GM21786 (cell line): ENCODE data around the gene LMOD1.
"Not testable (repeated sequence)": the region's sequence is repeated elsewhere in the genome, so short reads cannot be mapped to it uniquely, and the experiment has no call there.

ENCODE experiments used
- ATAC-seq: cut with Tn5 transposase; IDR thresholded peaks from one replicate; pipeline ENCODE4 v1.9.1; 2021; ENCODE audit not compliant: unreplicated experiment

Gene LMOD1

DNA sequence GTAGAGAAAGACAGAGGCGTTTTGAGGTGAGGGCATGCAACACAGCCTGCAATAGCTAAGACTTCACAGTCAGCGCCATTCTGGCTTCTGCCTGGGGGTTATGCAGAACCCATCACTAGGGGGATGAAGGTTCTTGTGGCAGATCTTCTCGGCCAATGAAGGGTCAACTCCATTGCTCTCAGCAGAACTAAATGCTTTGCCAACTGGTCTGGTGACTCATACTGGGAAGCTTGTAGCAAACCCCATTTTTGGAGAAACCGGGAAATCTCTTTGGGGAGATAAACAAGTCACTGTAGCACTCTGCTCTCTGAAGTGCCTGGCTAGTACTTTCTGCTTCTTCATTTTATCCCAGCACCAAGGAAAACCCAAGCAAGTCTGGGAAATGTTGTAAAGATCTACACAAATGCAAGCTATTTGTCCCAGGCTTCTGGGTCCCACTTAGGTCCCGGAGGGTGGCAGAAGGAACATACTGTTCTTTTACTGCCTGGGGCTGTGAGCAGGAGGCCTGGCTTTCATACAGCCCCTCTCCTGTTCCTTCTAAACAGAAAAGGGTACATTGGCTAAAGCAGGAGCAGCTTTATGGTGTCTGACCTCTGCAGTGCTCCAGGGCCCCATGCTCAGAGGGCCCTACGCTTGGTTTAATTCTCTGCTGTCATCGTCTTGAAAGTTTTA lies 28.9 kb downstream of the LMOD1 start:
- ATAC-seq = no peak

DNA sequence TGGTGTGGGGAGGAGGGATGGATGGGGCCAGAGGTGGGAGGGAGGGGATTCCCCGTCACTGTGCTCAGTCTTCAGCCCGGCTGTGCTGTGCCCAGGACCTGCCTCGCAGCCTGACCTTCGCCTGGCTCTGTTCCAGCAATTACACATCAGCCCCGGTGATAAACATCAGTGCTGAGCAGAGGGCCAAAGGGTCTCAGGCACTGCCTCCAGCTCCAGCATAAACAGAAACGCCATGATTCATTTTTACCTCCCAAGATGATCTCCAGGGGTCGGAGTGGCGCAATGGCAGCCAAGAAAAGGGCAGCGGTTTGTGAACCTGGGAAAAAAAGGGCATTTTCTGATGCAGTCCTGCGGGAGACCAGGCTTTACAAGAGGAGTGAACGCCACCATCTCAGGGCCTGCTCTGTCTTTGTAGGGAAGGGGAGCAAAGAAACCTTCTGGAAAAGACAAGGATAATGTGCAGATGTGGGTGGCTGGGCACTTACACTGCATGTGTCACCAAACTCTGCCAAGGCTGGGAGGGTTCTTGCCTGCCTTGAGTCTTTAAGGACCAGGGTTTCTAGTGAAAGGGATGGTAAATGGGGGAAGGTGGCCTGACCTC lies 29.6 kb downstream of the LMOD1 start:
- ATAC-seq = no peak

DNA sequence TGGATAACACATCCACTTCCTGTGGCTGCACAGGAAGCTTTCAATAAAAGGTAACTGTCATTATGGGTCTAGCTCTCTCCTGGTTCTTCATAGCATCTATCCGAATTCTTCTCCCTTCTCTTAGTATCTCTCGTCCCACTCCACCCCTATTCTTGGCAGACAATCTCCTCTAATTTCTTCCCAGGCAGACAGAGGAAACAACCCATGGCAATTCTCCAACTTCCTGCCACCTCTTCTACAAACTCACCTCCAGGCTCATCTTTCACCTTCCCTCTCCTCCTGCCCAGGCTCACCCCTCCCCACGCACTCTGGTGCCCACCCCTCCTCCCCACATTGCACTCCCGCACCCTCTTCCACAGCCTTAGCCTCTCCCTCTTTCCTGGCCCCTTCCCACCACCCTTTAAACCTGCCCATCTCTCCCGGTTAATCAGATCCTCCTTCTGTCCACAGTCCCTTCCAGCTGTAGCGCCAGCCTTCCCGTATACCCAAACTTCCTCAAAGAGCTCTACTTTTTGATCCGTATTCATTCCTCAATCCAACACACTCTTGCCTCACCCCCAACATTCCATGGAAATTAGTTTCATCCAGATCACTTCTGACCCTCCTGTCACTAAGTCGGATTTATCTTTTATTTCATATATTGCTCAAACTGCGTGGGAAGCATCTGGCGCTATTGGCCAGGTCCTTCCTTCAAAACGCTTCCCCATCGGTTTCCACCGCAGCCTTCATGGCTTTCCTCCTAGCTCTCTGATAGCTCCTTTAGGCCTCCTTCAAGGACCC lies 31.7 kb downstream of the LMOD1 start:
- no peak for ATAC-seq

DNA sequence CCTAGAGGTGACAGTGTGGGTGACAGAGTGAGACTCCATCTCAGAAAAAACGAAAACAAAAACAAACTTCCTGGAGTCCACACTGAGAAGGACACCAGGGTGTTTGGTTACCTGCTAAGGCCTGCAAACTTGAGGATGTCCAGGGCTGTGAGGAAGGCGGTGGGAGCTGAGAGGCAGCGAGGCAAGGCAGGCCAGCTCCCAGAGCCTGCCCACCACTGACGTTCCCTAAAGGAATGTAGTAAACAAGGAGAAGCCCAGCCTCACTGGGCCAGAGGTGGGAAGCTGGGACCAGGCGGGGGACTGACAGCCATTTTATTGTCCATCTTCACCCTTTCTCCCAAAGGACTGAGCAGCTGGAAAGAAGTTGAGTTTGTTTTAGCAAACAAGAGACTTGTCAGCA lies 33.5 kb downstream of the LMOD1 start:
- ATAC-seq = no peak

DNA sequence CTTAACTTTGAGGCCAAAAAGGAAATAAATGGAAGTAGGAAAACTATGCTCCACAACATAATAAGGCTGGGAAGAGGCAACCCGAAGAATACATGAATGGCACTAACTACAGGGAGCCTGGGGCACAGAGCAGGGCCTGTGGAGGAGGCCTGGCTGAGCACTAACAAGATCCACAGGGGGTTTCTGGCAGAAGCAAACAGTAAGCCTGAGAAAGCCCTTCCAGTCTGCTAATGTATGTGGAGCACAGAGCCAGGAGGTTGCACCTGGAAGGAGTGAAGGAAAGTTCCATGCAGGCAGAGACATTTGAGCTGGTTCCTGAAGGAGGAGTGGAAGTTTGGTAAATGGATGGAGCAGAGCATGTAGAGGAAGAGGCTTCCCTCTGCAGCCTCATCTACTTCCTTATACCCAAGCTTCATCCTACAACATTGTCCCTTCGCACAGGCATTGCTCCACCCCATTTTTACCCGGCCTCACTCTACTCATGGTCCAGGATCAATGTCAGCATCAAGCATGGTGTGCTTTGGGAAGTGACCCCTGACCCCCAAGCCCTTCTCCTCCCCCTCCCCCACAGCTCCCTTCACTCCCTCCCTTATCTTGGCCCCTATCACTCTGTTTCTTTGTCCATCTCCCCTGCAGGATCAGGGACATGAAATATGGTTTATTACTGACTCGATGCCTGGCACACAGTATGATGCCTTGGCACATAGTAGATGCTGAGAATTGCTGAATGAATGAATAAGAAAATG lies 34.3 kb downstream of the LMOD1 start:
- no peak for ATAC-seq

DNA sequence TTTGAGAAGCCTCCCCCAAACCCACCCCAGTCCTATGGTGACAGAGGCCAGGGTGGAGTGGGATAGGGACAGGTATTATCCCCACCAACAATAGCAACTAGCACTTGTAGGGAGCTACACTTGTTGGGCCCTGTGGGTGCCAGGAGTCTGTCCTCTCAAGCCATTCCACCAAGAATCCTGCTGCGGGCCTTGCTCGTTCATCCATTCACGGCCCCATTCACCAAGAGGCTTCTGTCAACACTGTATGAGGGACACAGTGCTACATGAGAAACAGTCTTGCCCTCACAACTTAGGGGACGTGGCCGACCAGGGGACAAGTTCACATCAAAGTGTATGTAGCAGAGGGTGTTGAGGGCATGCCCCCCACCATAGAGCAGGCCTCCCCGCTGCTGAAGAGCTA lies 38.7 kb downstream of the LMOD1 start:
- no peak for ATAC-seq

DNA sequence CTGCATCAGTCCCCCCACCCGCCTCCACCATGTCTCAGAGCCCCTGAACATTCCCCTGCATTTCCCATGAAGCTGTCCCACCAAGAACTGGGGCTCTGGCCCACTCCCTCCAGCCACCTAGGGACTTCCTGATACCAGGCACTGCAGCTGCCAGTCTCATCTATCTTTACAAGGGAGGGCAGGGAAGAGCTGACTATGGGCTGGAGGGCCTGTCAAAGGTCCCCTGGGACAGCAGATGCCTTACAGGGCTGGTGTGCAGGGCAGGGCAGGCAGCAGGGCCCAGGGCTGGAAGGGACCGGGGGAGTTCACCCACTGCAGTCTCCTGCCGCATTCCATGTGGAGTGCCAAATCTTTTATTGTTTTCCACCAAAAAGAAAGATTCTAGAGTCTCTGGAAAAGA lies 40.0 kb downstream of the LMOD1 start:
- no peak for ATAC-seq

DNA sequence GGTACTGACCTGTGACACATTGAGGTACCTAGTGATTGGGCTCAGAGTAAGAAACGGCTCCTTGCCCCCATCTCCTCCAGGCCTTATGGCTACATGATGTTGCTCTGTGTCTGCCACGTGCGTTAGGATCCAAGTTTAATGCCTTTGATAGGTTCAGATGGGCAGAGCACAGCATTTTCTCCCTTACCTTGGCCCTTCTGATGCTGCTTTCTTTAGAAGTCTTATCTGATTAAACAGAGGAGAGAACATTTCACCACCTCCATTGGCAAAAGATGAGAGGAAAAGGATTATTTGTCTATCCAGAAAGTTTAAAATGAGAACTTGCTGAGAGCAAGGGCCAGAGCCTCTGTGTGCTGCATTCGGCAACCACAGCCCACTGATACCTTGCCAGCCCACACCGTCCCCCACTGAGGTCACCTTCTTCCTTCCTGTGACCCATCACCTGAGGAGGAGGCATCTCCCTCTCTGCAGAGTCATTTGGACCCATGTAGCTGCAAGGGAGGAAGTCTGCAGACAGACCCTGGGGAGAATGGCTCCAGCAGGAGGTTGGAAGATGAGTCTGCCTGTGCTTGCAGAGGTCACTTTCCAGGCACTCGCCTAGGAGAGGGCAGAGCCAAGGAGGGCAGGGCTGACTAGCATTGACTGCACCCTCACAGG lies 41.0 kb downstream of the LMOD1 start:
- ATAC-seq = no peak

DNA sequence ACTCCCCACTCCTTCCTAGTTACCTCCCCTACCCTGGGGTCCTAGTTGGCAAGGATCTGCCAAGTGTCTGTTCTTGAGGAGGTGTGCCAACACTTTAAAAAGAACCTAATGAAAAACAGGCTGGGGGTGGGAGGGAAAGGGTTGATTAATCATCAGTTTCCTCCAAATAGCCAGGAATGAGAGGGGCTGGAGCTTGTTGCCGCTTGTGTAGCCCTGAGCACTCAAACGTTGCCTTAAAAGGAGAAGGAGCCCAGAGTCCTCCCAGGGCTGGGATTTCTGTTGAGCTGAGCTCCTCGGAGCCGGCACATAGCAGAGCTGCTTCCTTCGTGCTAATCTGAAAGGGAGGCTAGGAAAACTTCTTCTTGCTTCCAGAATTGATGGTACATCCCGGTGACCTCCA lies 41.8 kb downstream of the LMOD1 start:
- no peak for ATAC-seq

DNA sequence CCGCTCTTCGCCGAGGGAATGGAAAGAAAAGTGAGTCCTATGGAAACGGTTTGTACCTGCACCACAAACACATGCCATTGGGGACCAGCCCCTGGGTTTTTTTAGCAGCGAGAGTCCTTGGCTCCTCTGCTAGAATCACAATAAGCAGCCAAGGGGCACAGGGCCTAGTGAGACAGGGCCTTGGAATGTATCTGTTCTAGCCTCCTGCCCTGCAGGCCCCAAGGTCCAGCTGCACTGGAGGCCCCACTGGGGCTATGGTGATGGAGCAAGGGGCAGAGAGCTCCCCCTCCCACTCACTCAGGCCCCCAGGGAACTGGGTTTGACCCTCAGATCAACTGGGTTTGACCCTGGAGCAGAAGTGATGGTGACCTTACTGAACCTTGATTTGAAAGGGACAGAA lies 43.2 kb downstream of the LMOD1 start:
- no peak for ATAC-seq

DNA sequence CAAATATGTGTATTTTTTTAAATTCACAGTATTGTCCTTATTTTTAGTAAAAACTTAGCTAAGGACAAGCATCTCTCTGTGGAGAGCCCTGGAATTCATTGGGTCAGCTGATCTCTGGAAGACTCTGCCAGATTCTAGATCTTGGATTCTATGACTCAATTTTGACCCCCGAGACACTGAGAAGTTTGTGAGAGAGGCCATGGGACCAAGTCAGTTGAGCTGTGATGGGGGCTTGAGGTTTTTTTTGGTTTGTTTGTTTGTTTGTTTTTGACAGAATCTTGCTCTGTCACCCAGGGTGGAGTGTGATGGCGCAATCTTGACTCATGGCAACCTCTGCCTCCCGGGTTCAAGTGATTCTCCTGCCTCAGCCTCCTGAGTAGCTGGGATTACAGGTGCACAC lies 44.1 kb downstream of the LMOD1 start:
- no peak for ATAC-seq

DNA sequence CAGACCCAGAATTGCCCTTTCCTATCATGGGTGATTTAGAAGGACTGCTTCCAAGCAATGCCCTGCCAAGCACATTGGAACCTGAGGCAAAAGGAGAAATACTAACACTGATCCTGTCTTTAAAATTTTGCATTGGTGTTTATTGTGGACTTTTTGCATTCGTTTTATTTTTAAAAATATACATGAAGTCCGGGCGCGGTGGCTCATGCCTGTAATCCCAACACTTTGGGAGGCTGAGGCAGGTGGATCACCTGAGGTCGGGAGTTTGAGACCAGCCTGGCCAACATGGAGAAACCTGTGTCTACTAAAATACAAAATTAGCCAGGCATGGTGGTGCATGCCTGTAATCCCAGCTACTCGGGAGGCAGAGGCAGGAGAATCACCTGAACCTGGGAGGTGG lies 45.3 kb downstream of the LMOD1 start:
- ATAC-seq = not testable (repeated sequence)

DNA sequence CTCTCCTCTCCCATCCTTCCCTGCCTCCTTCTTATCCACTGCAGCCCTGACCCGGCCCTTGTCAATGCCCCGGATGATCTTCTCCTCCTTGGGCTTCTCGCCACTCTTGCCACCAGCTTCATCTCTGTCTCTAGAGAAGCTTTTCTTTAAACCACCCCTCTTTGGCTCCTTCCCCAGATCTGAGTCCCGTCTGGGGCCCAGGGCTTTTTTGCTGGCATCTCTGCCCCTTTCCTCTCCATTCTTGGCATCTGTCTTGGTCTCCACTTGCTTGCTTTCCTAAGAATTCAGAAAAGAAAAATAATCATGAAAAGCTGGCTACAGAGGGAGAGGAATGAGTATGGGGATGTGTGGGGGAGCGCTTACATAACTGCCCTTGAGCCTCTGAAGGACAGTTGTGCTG lies 45.9 kb downstream of the LMOD1 start:
- ATAC-seq = no peak

DNA sequence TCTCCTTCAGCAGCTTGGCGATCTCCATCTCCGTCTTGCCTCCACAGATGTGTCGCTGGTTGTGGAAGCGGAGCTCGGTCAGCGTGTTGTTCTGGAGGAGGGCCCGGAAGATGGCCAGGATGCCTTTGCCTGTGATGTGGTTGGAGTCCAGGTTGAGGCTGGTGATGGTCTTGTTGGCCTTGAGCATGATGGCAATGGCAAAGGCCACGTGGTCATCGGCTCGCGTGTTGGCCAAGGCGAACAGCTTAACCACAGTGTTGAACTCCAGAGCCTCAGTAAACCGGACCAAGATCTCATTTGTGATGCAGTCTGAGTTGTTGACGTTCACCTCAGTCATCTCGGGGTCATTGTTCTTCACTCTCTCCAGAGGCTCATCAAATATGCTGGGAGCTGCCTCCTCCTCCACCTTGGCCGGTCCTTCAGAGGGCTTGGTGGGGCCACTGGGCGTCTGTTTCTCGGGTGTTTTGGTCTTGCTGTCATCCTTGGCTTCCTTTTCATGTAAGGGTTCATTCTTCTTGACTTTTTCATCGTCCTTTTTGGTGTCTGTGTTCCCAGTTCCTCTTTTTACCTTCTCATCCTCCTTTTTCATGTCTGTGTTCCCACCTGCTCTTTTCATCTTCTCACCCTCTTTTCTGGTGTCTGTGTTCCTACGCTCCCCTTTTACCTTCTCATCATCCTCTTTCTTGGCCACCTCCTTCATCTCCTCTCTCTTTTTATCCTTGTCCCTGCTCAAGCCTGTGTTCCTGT lies 46.5 kb downstream of the LMOD1 start:
- no peak for ATAC-seq

DNA sequence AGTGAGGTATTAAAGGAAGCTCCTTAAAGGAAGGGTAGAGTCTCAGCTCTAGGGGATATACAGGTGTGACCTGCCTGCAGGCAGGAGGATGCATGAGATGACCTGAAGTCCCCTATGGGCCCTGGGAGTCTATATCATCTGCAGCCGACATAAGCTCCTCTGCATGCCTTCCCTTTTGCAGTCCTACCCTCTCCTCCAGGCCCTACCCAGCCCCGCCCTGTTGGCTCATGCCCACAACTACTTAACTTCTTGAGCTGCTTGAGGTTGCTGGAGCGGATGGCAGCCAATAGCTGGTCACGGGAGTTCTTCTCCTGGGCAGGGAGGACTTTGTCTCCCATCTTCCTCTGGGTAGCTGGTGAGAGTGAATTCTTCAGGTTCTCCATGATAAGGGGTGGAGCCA lies 47.4 kb downstream of the LMOD1 start:
- no peak for ATAC-seq

DNA sequence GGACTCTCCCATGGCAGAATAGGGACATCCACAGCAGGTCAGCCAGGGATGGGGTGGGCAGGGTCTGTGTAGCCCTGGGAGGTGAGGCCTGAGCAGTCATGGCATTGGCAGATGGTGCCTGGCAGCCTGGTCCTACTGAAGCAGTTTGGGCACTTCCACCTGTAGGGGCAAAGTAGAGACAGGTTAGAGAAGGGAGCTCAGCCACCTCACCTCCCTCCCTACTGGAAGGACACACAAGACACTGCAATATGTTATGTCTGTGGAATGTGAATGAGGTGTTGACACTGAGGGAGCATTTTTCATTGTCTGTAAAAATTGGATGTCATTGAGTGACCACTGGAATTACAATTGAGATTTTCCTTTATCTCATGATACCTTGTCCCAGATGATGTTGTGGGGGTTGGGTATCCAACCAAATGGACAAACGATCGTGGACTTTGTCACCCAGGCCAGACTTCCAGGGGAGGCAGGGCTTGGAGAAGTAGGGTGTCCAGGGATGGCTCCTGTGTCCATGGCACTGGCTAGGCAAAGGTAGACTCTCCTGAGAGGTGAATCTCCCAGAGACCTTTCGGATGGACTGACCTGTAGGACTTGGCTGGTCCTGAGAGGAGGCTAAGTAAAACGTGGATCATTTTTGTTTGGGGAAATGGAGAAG lies 48.0 kb downstream of the LMOD1 start:
- ATAC-seq = no peak

DNA sequence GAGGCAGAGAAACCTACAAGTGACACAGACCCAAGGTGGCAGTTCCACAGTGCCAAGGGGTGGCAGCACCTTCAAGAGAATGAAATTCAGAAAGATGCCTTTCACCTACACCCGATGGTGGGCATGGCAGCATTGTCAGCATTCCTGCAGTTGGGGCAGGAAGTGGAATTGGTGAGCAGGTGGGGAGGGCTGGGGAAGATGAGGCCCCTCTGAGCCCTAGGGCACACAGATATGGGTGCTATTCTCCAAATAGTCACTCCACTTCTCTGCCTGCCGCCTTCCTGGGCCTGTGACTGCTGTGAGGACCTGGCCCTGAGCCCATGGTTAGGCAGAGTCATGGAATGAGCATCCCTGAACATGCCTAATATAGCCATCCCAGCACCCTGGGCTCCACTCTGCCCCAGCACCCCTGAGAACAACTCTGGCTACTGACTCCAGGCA lies 49.4 kb downstream of the LMOD1 start:
- no peak for ATAC-seq

DNA sequence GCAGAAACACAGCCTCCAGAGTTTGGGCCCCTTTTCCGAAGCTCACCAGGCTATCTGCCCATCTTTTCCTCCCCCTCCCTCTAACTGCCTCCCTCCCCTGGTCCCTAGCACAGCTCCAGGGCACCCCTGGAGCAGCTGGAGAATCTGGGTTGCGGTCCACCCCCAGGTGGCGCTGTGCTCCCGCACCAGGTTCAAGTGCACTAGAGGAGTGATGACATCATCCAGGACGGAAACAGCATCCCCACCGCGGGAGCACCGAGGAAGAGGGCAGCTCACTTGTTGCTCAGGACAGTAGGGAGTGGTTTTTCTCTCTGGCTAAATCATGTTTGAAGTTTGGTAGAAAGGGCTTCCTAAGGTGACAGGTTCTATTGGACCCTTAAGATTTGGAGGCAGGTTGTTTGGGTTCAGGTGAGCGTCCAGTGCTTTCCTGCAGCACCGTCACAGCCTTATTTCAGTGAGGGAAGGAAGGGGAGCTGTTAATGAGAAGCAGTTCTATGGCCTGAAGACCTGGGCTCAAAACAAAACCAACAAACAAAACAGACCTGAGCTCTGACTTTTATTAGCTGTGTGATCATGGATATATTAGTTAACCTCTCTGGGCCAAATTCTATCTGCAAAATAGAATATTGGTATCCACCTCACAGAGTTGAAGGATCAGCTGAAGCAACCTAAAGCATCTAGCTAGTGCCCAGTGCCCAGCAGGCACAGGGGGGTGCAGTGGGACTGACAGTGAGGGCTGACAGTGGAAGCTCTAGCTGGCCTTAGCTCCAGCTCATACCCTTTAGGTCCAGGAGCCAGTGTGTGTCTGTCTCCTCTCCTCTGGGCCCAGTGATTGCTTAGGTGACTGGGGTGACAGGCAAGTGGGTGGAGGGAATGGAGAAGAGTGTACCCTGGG lies 50.2 kb downstream of the LMOD1 start:
- ATAC-seq = peak; percentile 88

DNA sequence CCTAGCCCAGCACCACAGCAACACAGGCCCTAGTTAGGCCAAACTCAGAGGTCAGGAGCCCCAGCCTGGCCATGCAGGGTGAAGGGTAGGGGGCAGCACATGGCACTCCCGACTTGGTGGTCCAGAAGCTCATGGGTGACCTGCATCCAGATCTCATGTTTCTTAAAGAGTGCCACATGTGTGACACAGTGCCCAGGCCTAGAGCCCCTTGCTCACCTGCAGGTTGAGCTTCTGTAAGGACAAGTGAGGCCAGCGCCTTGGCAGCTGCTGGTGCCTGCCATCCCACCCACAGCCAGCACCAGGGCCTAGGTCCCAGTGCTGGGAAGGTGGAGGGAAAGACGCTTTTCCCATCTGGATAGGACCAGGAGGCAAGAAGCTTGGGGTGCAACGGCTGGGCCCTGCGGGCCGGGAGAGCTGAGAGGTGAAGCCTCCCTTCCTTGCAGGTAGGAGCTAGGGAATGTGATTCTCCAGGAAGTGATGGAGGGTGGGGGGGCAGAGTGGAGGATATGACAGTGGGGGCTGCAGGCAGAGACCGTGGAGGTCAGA lies 51.2 kb downstream of the LMOD1 start:
- ATAC-seq = no peak
